HL-60 (cell line): ENCODE data around the gene AMPD3.

Experiments
- DNase-seq, 2 experiments: peaks; one replicate each; pipeline ENCODE4 v3.0.0-alpha.2; 2010 to 2020; ENCODE audit warnings: low read depth in 1 of 2, low spot score in 1 of 2
- H3K27ac ChIP-seq: fragments of 250-450 bp; sonication (Bioruptor Pico); replicated peaks from 2 replicates; pipeline ENCODE4 v1.5.1; 2020; ENCODE audit warnings: mild to moderate bottlenecking, moderate library complexity
- H3K27me3 ChIP-seq: fragments of 250-450 bp; sonication (Bioruptor Pico); 2 replicates; pipeline ENCODE4 v1.5.1; 2021; ENCODE audit warnings: mild to moderate bottlenecking, moderate library complexity; ENCODE audit not compliant: insufficient read depth, poor library complexity, severe bottlenecking
- H3K4me3 ChIP-seq: replicated peaks from 2 replicates; pipeline ENCODE4 v1.5.1; 2011; ENCODE audit warnings: mild to moderate bottlenecking, control low read depth, low read length; ENCODE audit not compliant: insufficient read depth
- GABPA ChIP-seq: IDR thresholded peaks from 2 replicates; pipeline ENCODE4 v1.6.1; 2012; ENCODE audit warnings: low read depth
- POLR2AphosphoS5 ChIP-seq: IDR thresholded peaks from 2 replicates; pipeline ENCODE4 v1.6.1; 2012; ENCODE audit warnings: low read depth
- SPI1 ChIP-seq: IDR thresholded peaks from 2 replicates; pipeline ENCODE4 v1.6.1; 2012; ENCODE audit warnings: low read depth, mild to moderate bottlenecking, borderline replicate concordance
- TF ChIP-seq, protein P1 (sequence below): IDR thresholded peaks from one replicate; pipeline ENCODE4 v1.5.1; 2011; ENCODE audit warnings: low read length, control low read depth, inconsistent platforms; ENCODE audit not compliant: insufficient read depth
- TF ChIP-seq, protein P2 (sequence below): IDR thresholded peaks from 2 replicates; pipeline ENCODE4 v1.6.1; 2012; ENCODE audit warnings: low read depth; ENCODE audit not compliant: insufficient replicate concordance

The AMPD3 gene

DNA sequence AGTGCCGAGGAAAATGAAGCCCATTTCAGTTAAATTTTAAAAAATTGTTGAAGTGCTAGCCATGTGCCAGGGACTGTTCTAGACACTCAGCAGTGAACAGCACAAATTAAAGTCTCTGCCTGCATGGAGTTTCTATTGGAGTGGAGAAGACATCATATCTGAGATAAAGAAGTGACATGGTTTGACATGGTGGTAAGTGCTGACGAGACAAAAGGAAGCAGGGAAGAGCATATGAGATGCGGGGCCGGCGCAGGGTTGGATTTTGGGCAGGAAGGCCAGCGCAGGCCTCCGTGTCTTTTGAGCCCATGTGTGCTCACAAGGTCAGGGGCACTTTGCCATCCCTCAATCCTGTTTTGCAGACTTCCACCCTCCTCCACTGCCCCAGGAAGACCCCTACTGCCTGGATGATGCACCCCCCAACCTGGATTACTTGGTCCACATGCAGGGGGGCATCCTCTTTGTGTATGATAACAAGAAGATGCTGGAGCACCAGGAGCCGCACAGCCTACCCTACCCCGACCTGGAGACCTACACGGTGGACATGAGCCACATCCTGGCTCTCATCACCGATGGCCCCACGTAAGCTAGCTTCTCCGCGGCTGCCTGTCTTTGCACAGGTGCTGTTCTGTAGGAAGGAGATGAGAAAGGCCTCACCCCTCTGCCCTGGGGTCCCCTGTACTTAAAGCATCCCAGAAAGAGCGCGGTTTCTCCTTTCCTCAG lies 29.6 kb downstream of the AMPD3 start:
- DNase-seq = no peak
- Histone ChIP-seq H3K4me3 (no peak overlapping the region), H3K27me3 (no peaks in the 10 kb centered on the region), H3K27ac (no peak overlapping the region)
- no peak for TF ChIP-seq SPI1
- TF ChIP-seq, protein P1, sequence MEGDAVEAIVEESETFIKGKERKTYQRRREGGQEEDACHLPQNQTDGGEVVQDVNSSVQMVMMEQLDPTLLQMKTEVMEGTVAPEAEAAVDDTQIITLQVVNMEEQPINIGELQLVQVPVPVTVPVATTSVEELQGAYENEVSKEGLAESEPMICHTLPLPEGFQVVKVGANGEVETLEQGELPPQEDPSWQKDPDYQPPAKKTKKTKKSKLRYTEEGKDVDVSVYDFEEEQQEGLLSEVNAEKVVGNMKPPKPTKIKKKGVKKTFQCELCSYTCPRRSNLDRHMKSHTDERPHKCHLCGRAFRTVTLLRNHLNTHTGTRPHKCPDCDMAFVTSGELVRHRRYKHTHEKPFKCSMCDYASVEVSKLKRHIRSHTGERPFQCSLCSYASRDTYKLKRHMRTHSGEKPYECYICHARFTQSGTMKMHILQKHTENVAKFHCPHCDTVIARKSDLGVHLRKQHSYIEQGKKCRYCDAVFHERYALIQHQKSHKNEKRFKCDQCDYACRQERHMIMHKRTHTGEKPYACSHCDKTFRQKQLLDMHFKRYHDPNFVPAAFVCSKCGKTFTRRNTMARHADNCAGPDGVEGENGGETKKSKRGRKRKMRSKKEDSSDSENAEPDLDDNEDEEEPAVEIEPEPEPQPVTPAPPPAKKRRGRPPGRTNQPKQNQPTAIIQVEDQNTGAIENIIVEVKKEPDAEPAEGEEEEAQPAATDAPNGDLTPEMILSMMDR = no peak
- TF ChIP-seq, protein P2, sequence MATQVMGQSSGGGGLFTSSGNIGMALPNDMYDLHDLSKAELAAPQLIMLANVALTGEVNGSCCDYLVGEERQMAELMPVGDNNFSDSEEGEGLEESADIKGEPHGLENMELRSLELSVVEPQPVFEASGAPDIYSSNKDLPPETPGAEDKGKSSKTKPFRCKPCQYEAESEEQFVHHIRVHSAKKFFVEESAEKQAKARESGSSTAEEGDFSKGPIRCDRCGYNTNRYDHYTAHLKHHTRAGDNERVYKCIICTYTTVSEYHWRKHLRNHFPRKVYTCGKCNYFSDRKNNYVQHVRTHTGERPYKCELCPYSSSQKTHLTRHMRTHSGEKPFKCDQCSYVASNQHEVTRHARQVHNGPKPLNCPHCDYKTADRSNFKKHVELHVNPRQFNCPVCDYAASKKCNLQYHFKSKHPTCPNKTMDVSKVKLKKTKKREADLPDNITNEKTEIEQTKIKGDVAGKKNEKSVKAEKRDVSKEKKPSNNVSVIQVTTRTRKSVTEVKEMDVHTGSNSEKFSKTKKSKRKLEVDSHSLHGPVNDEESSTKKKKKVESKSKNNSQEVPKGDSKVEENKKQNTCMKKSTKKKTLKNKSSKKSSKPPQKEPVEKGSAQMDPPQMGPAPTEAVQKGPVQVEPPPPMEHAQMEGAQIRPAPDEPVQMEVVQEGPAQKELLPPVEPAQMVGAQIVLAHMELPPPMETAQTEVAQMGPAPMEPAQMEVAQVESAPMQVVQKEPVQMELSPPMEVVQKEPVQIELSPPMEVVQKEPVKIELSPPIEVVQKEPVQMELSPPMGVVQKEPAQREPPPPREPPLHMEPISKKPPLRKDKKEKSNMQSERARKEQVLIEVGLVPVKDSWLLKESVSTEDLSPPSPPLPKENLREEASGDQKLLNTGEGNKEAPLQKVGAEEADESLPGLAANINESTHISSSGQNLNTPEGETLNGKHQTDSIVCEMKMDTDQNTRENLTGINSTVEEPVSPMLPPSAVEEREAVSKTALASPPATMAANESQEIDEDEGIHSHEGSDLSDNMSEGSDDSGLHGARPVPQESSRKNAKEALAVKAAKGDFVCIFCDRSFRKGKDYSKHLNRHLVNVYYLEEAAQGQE = no peak
- TF ChIP-seq GABPA = no peak
- no peak for TF ChIP-seq POLR2AphosphoS5

DNA sequence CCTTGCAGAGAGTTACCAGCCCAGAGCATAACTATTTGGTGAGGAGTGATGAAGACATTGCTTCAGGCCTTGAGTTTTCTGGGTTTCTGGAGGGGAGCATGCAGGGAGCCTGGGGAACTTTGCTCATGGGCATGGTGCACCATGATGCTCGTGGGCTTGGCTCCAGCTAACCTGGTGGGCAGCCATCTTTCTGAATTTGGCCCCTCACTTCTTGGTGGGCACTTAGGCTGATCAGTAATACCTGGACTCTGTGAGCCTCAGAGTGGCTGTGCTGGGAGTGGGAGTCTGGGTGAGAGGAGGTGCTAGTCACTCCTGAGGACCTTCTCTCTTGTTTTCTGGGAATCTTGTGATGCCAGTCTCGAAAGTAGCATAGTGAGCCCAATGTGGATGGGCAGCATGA lies 30.6 kb downstream of the AMPD3 start:
- DNase-seq = no peak
- Histone ChIP-seq H3K27ac (no peak overlapping the region), H3K27me3 (no peaks in the 10 kb centered on the region), H3K4me3 (no peak overlapping the region)
- TF ChIP-seq POLR2AphosphoS5 (no peak), SPI1 (no peak), GABPA (no peak)
- TF ChIP-seq, protein P2 = no peak
- TF ChIP-seq, protein P1 = no peak

DNA sequence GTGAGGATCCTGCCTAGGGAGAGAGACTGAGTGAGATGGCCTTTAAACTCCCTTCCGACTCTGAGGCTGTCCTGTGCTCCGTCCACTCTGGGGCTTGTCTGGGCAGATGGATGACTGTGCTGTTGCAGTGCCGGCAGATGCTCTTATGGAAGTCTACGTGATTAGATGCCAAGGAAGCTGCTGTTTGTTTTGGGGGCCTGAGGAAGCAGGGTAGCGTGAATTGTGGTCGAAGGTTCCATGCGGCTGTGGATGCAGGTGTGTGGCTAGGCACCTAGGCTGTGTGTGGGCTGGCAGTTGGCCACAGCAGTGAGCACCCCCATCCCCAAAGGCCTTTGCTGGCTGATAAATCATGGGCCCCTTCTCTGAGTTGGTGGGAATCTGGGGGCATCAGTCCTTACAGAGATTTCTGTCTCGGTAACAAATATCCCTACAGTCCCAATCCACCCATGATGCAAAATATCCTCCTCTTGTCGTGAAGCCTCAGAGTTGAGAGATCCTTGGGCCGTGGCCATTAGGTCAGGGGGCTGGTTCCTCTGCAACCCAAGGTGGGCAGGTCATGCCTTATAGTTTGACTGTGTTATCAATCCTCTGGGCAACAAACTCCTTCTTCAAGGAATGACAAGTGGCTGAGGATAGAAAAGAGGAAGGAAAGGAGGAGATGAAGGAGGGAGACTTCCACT lies 31.2 kb downstream of the AMPD3 start:
- Histone ChIP-seq H3K27ac (no peak overlapping the region), H3K27me3 (no peaks in the 10 kb centered on the region), H3K4me3 (no peak overlapping the region)
- DNase-seq = no peak
- TF ChIP-seq POLR2AphosphoS5 (no peak), GABPA (no peak), SPI1 (no peak)
- TF ChIP-seq, protein P2 = no peak
- TF ChIP-seq, protein P1 = no peak
